MM.1S (cell line): ENCODE results near the gene DACT2.

ENCODE experiments used
- DNase-seq: peaks from one replicate; pipeline ENCODE4 v3.0.0-alpha.2; 2015
- H2AFZ ChIP-seq: fragments of 300-600 bp; sonication (generic); 2 replicates; pipeline ENCODE4 v1.6.0; 2016; ENCODE audit warnings: antibody characterized with exemption, low read length
- H3F3A ChIP-seq: fragments of 300-600 bp; sonication (generic); 2 replicates; pipeline ENCODE4 v1.6.1; 2016; ENCODE audit warnings: mild to moderate bottlenecking, antibody characterized with exemption, low read length, moderate library complexity, mixed read lengths; ENCODE audit not compliant: insufficient read depth
- H3K27ac ChIP-seq: fragments of 300-600 bp; sonication (generic); 2 replicates; pipeline ENCODE4 v1.5.1; 2016; ENCODE audit warnings: mild to moderate bottlenecking, low read length
- H3K27me3 ChIP-seq: fragments of 300-600 bp; sonication (generic); replicated peaks from 2 replicates; pipeline ENCODE4 v1.6.0; 2016; ENCODE audit warnings: low read length; ENCODE audit not compliant: insufficient read depth
- H3K36me3 ChIP-seq: fragments of 300-600 bp; sonication (generic); replicated peaks from 2 replicates; pipeline ENCODE4 v1.6.1; 2016; ENCODE audit warnings: mild to moderate bottlenecking, low read length, mixed read lengths; ENCODE audit not compliant: insufficient read depth
- H3K4me1 ChIP-seq: fragments of 300-600 bp; sonication (generic); 2 replicates; pipeline ENCODE4 v1.6.1; 2016; ENCODE audit warnings: low read length, mixed read lengths
- H3K4me2 ChIP-seq: fragments of 300-600 bp; sonication (generic); 2 replicates; pipeline ENCODE4 v1.6.0; 2016; ENCODE audit warnings: low read depth, low read length
- H3K4me3 ChIP-seq: fragments of 300-600 bp; sonication (generic); 2 replicates; pipeline ENCODE4 v1.5.1; 2016; ENCODE audit warnings: low read length, mixed read lengths
- H3K79me2 ChIP-seq: fragments of 300-600 bp; sonication (generic); 2 replicates; pipeline ENCODE4 v1.6.1; 2016; ENCODE audit warnings: mixed run types, low read length, mixed read lengths
- H3K9ac ChIP-seq: fragments of 300-600 bp; sonication (generic); 2 replicates; pipeline ENCODE4 v1.6.1; 2016; ENCODE audit warnings: low read length, mixed read lengths
- H3K9me2 ChIP-seq: fragments of 300-600 bp; sonication (generic); replicated peaks from 2 replicates; pipeline ENCODE4 v1.6.1; 2016; ENCODE audit warnings: mild to moderate bottlenecking, low read length, mixed read lengths; ENCODE audit not compliant: insufficient read depth
- H3K9me3 ChIP-seq: fragments of 300-600 bp; sonication (generic); replicated peaks from 2 replicates; pipeline ENCODE4 v1.6.1; 2016; ENCODE audit warnings: mild to moderate bottlenecking, low read length, mixed read lengths; ENCODE audit not compliant: insufficient read depth
- H4K20me1 ChIP-seq: fragments of 300-600 bp; sonication (generic); 2 replicates; pipeline ENCODE4 v1.6.1; 2016; ENCODE audit warnings: mild to moderate bottlenecking, low read length, moderate library complexity, mixed read lengths; ENCODE audit not compliant: insufficient read depth
- CTCF ChIP-seq: fragments of 300-600 bp; sonication (generic); IDR thresholded peaks from 2 replicates; pipeline ENCODE4 v1.5.1; 2016; ENCODE audit warnings: antibody characterized with exemption, low read length, mixed read lengths
- EZH2 ChIP-seq: fragments of 300-600 bp; sonication (generic); optimal IDR thresholded peaks from 2 replicates; pipeline ENCODE3; 2017; ENCODE audit warnings: low read depth, mild to moderate bottlenecking, antibody characterized with exemption, low read length, mixed read lengths
- EZH2phosphoT487 ChIP-seq: fragments of 300-600 bp; sonication (generic); IDR thresholded peaks from 2 replicates; pipeline ENCODE4 v1.6.1; 2018; ENCODE audit warnings: antibody characterized with exemption, low read length

DACT2 gene

GRCh38 chr6:168364793-168365421, 45.3 kb upstream of the DACT2 start:
- H3K36me3 ChIP-seq: no peaks in the 10 kb centered on the region
- no peak for TF ChIP-seq EZH2phosphoT487
- no peak for TF ChIP-seq EZH2
- no peak for TF ChIP-seq CTCF

GRCh38 chr6:168363811-168364792, 44.5 kb upstream of the DACT2 start:
- Histone ChIP-seq H3K9ac (no peak overlapping the region), H3K36me3 (no peaks in the 10 kb centered on the region), H3K4me2 (no peak overlapping the region), H3K27ac (no peak overlapping the region), H3K9me2 (no peaks in the 10 kb centered on the region), H3K4me1 (no peaks in the 10 kb centered on the region), H2AFZ (no peak overlapping the region), H3K79me2 (no peaks in the 10 kb centered on the region), H4K20me1 (no peaks in the 10 kb centered on the region), H3K4me3 (no peak overlapping the region), H3K27me3 (0 out of 2 replicates have a peak, but pooled peaks cover 2% of the 10 kb centered on the region), H3K9me3 (no peaks in the 10 kb centered on the region), H3F3A (no peaks in the 10 kb centered on the region)
- TF ChIP-seq CTCF: no peak
- no peak for TF ChIP-seq EZH2phosphoT487
- no peak for TF ChIP-seq EZH2
- DNase-seq: no peak

More at GRCh38 chr6:168364793-168365421, 45.3 kb upstream of the DACT2 start:
- H3K27me3 ChIP-seq: 0 out of 2 replicates have a peak, but pooled peaks cover 2% of the 10 kb centered on the region
- no peaks in the 10 kb centered on the region for H3K4me1 ChIP-seq
- no peak overlapping the region for H2AFZ ChIP-seq
- no peak overlapping the region for H3K4me2 ChIP-seq
- no peaks in the 10 kb centered on the region for H3F3A ChIP-seq
- no peak for DNase-seq
- H3K9ac ChIP-seq: no peak overlapping the region
- no peaks in the 10 kb centered on the region for H3K9me2 ChIP-seq
- H3K4me3 ChIP-seq: no peak overlapping the region
- H3K27ac ChIP-seq: no peak overlapping the region
- no peaks in the 10 kb centered on the region for H3K79me2 ChIP-seq
- no peaks in the 10 kb centered on the region for H3K9me3 ChIP-seq
- H4K20me1 ChIP-seq: no peaks in the 10 kb centered on the region

GRCh38 chr6:168363302-168363701, 43.7 kb upstream of the DACT2 start:
- Histone ChIP-seq H3K4me2 (no peak overlapping the region), H3K27ac (no peak overlapping the region), H3K36me3 (no peaks in the 10 kb centered on the region), H3F3A (no peaks in the 10 kb centered on the region), H3K9me2 (no peaks in the 10 kb centered on the region), H3K9ac (no peak overlapping the region), H3K27me3 (0 out of 2 replicates have a peak, but pooled peaks cover under 1% of the 10 kb centered on the region), H2AFZ (no peak overlapping the region), H3K9me3 (no peaks in the 10 kb centered on the region), H3K4me1 (no peaks in the 10 kb centered on the region), H3K79me2 (no peaks in the 10 kb centered on the region), H3K4me3 (no peak overlapping the region), H4K20me1 (no peaks in the 10 kb centered on the region)
- DNase-seq: no peak
- TF ChIP-seq EZH2phosphoT487: no peak
- no peak for TF ChIP-seq EZH2
- TF ChIP-seq CTCF: no peak
